Measurements from ENCODE around the gene CLEC18C.
"Not testable (repeated sequence)": the region's sequence is repeated elsewhere in the genome, so short reads cannot be mapped to it uniquely, and the experiment has no call there.

Gene CLEC18C

GRCh38 chr16:70223216-70223615, 49.6 kb downstream of the CLEC18C start:
- peaks cover 6 to 14% of the 10 kb centered on the region in 2 experiments for H3K36me3 ChIP-seq (ENCODE audit: control insufficient read depth in 1 of 2, insufficient read depth in 2 of 2, low read depth in 1 of 2, low read length in 2 of 2)
- not testable (repeated sequence) for H3K9ac ChIP-seq (ENCODE audit: low read length); DNase-seq; H2BK5ac ChIP-seq (ENCODE audit: low read depth, low read length, poor library complexity, severe bottlenecking); H2BK12ac ChIP-seq (ENCODE audit: low read length in 2 of 2); H2BK120ac ChIP-seq (ENCODE audit: low read depth, low read length); H2AFZ ChIP-seq (ENCODE audit: low read depth, low read length); H3K18ac ChIP-seq (ENCODE audit: low read depth in 1 of 2, low read length in 2 of 2); H3K9me3 ChIP-seq (ENCODE audit: control insufficient read depth, low read length); H2AK5ac ChIP-seq (ENCODE audit: low read length, severe bottlenecking); H2BK15ac ChIP-seq (ENCODE audit: low read depth, poor library complexity, severe bottlenecking); H3K79me1 ChIP-seq (replicated peaks; ENCODE audit: low read length, poor library complexity, severe bottlenecking); H3K4ac ChIP-seq (ENCODE audit: low read depth in 1 of 2, low read length in 2 of 2); H3K14ac ChIP-seq (ENCODE audit: low read length in 2 of 2); H3K23ac ChIP-seq (ENCODE audit: low read length in 2 of 2); H4K91ac ChIP-seq (ENCODE audit: low read length); H3K4me2 ChIP-seq (ENCODE audit: low read length, poor library complexity, severe bottlenecking); H3K4me3 ChIP-seq (ENCODE audit: insufficient read depth in 1 of 2, low read depth in 1 of 2, low read length in 2 of 2); H4K8ac ChIP-seq (ENCODE audit: low read length); H3K27ac ChIP-seq (ENCODE audit: low read length, poor library complexity, severe bottlenecking); H3K4me1 ChIP-seq (ENCODE audit: control insufficient read depth, insufficient read depth, low read depth, low read length); H3K27me3 ChIP-seq (ENCODE audit: control insufficient read depth in 1 of 2, insufficient read depth in 1 of 2, low read length in 2 of 2)
- no CpG with 5 or more reads among the region's 2 CpGs for WGBS

- not testable (repeated sequence) for H3K4me3 ChIP-seq (ENCODE audit: insufficient read depth in 1 of 2, low read depth in 1 of 2, low read length in 2 of 2); H3K14ac ChIP-seq (ENCODE audit: low read length in 2 of 2); H2BK12ac ChIP-seq (ENCODE audit: low read length in 2 of 2); H2BK15ac ChIP-seq (ENCODE audit: low read depth, poor library complexity, severe bottlenecking); H3K4me1 ChIP-seq (ENCODE audit: control insufficient read depth, insufficient read depth, low read depth, low read length); H2AK5ac ChIP-seq (ENCODE audit: low read length, severe bottlenecking); H3K4me2 ChIP-seq (ENCODE audit: low read length, poor library complexity, severe bottlenecking); H4K8ac ChIP-seq (ENCODE audit: low read length); H3K79me1 ChIP-seq (replicated peaks; ENCODE audit: low read length, poor library complexity, severe bottlenecking); H3K4ac ChIP-seq (ENCODE audit: low read depth in 1 of 2, low read length in 2 of 2); H3K27ac ChIP-seq (ENCODE audit: low read length, poor library complexity, severe bottlenecking); H4K91ac ChIP-seq (ENCODE audit: low read length); H2BK5ac ChIP-seq (ENCODE audit: low read depth, low read length, poor library complexity, severe bottlenecking); H3K27me3 ChIP-seq (ENCODE audit: control insufficient read depth in 1 of 2, insufficient read depth in 1 of 2, low read length in 2 of 2); H3K18ac ChIP-seq (ENCODE audit: low read depth in 1 of 2, low read length in 2 of 2); H2BK120ac ChIP-seq (ENCODE audit: low read depth, low read length); DNase-seq; H3K9me3 ChIP-seq (ENCODE audit: control insufficient read depth, low read length); H2AFZ ChIP-seq (ENCODE audit: low read depth, low read length); H3K23ac ChIP-seq (ENCODE audit: low read length in 2 of 2); H3K9ac ChIP-seq (ENCODE audit: low read length)
- H3K36me3 ChIP-seq (ENCODE audit: control insufficient read depth in 1 of 2, insufficient read depth in 2 of 2, low read depth in 1 of 2, low read length in 2 of 2), result peaks cover 6 to 14% of the 10 kb centered on the region in 2 experiments
- no CpG with 5 or more reads among the region's 3 CpGs for WGBS
Observed at GRCh38 chr16:70223971-70224513, 50.5 kb downstream of the CLEC18C start.

GRCh38 chr16:70224645-70225044, 51.1 kb downstream of the CLEC18C start:
- not testable (repeated sequence) for H3K4ac ChIP-seq (ENCODE audit: low read depth in 1 of 2, low read length in 2 of 2); H3K4me2 ChIP-seq (ENCODE audit: low read length, poor library complexity, severe bottlenecking)

GRCh38 chr16:70225430-70225829, 51.8 kb downstream of the CLEC18C start:
- not testable (repeated sequence) for H3K79me1 ChIP-seq (replicated peaks; ENCODE audit: low read length, poor library complexity, severe bottlenecking); H3K14ac ChIP-seq (ENCODE audit: low read length in 2 of 2); H4K91ac ChIP-seq (ENCODE audit: low read length); H2BK15ac ChIP-seq (ENCODE audit: low read depth, poor library complexity, severe bottlenecking); H2AK5ac ChIP-seq (ENCODE audit: low read length, severe bottlenecking); H3K23ac ChIP-seq (ENCODE audit: low read length in 2 of 2); H3K4me3 ChIP-seq (ENCODE audit: insufficient read depth in 1 of 2, low read depth in 1 of 2, low read length in 2 of 2); H3K9ac ChIP-seq (ENCODE audit: low read length); H3K4ac ChIP-seq (ENCODE audit: low read depth in 1 of 2, low read length in 2 of 2); H3K4me1 ChIP-seq (ENCODE audit: control insufficient read depth, insufficient read depth, low read depth, low read length); H2BK5ac ChIP-seq (ENCODE audit: low read depth, low read length, poor library complexity, severe bottlenecking); H2BK12ac ChIP-seq (ENCODE audit: low read length in 2 of 2); H3K27ac ChIP-seq (ENCODE audit: low read length, poor library complexity, severe bottlenecking); H2AFZ ChIP-seq (ENCODE audit: low read depth, low read length); H3K27me3 ChIP-seq (ENCODE audit: control insufficient read depth in 1 of 2, insufficient read depth in 1 of 2, low read length in 2 of 2); H4K8ac ChIP-seq (ENCODE audit: low read length); DNase-seq; H3K18ac ChIP-seq (ENCODE audit: low read depth in 1 of 2, low read length in 2 of 2); H3K9me3 ChIP-seq (ENCODE audit: control insufficient read depth, low read length); H2BK120ac ChIP-seq (ENCODE audit: low read depth, low read length); H3K4me2 ChIP-seq (ENCODE audit: low read length, poor library complexity, severe bottlenecking)
- H3K36me3 ChIP-seq (ENCODE audit: control insufficient read depth in 1 of 2, insufficient read depth in 2 of 2, low read depth in 1 of 2, low read length in 2 of 2), result peaks cover 2 to 14% of the 10 kb centered on the region in 2 experiments
- WGBS, result no CpG with 5 or more reads among the region's 4 CpGs

More at GRCh38 chr16:70224645-70225044, 51.1 kb downstream of the CLEC18C start:
- not testable (repeated sequence) for H3K23ac ChIP-seq (ENCODE audit: low read length in 2 of 2); H2BK120ac ChIP-seq (ENCODE audit: low read depth, low read length); H2BK12ac ChIP-seq (ENCODE audit: low read length in 2 of 2); H3K4me1 ChIP-seq (ENCODE audit: control insufficient read depth, insufficient read depth, low read depth, low read length); H2AK5ac ChIP-seq (ENCODE audit: low read length, severe bottlenecking); H3K14ac ChIP-seq (ENCODE audit: low read length in 2 of 2); H3K9me3 ChIP-seq (ENCODE audit: control insufficient read depth, low read length); H2BK5ac ChIP-seq (ENCODE audit: low read depth, low read length, poor library complexity, severe bottlenecking); H3K4me3 ChIP-seq (ENCODE audit: insufficient read depth in 1 of 2, low read depth in 1 of 2, low read length in 2 of 2); H3K27ac ChIP-seq (ENCODE audit: low read length, poor library complexity, severe bottlenecking); H4K8ac ChIP-seq (ENCODE audit: low read length); H3K79me1 ChIP-seq (replicated peaks; ENCODE audit: low read length, poor library complexity, severe bottlenecking); H3K9ac ChIP-seq (ENCODE audit: low read length); DNase-seq; H3K18ac ChIP-seq (ENCODE audit: low read depth in 1 of 2, low read length in 2 of 2); H3K27me3 ChIP-seq (ENCODE audit: control insufficient read depth in 1 of 2, insufficient read depth in 1 of 2, low read length in 2 of 2); H2AFZ ChIP-seq (ENCODE audit: low read depth, low read length); H2BK15ac ChIP-seq (ENCODE audit: low read depth, poor library complexity, severe bottlenecking); H4K91ac ChIP-seq (ENCODE audit: low read length)
- H3K36me3 ChIP-seq (ENCODE audit: control insufficient read depth in 1 of 2, insufficient read depth in 2 of 2, low read depth in 1 of 2, low read length in 2 of 2), result peaks cover 4 to 14% of the 10 kb centered on the region in 2 experiments
- 97% methylated on average over 8 of the region's 24 CpGs for WGBS

Data from mesenchymal stem cell (in vitro differentiated cells and primary cell).